Measurements from ENCODE around the gene UQCC5.

UQCC5 gene

DNA sequence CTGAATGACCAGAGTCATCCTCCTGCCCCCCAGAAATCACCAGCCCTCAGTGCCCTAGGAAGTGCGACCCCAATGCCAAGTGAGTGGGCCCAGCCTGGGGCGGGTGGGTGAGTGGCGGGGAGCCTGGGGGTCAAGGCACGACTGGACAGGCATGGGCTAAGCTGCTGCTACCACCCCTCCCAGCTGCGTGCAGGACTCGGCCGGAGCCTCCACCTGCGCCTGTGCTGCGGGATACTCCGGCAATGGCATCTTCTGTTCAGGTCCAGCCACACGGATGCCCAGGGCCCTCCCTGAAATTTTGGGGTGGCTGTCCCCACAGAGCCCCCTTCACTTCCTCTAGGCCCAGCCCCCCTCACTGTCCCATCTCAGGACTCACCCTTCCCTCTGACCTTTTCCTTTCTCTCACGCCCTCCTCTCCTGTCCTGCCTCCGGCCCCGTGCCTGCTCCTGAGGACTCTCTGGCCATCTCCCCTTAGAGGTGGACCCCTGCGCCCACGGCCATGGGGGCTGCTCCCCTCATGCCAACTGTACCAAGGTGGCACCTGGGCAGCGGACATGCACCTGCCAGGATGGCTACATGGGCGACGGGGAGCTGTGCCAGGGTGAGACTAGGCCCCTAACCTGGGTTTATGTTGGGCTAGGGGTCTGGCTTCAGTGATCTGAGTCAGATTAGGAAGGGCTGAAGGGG is 19.8 kb upstream of the UQCC5 start:
- H3K9me3 Mint-ChIP-seq: no peaks in the 10 kb centered on the region
- peaks cover 23% of the 10 kb centered on the region for H3K27me3 Mint-ChIP-seq
- H3K4me1 Mint-ChIP-seq: no peaks in the 10 kb centered on the region
- H3K36me3 Mint-ChIP-seq: no peaks in the 10 kb centered on the region
- H3K27ac Mint-ChIP-seq: no peak overlapping the region
- no peak for ATAC-seq
- no peak overlapping the region for H3K4me3 Mint-ChIP-seq

- no peak overlapping the region for H3K4me3 Mint-ChIP-seq
- H3K36me3 Mint-ChIP-seq: no peaks in the 10 kb centered on the region
- no peak overlapping the region for H3K27ac Mint-ChIP-seq
- no peak for ATAC-seq
- H3K27me3 Mint-ChIP-seq: peaks cover 17% of the 10 kb centered on the region
- H3K4me1 Mint-ChIP-seq: no peaks in the 10 kb centered on the region
- no peaks in the 10 kb centered on the region for H3K9me3 Mint-ChIP-seq
Measured at GRCh38 chr3:52517796-52518722, 18.3 kb upstream of the UQCC5 start.

- H3K36me3 Mint-ChIP-seq: no peaks in the 10 kb centered on the region
- H3K4me1 Mint-ChIP-seq: no peaks in the 10 kb centered on the region
- no peak overlapping the region for H3K4me3 Mint-ChIP-seq
- H3K27me3 Mint-ChIP-seq: peaks cover 9% of the 10 kb centered on the region
- no peak overlapping the region for H3K27ac Mint-ChIP-seq
- peak; percentile 10 for ATAC-seq
- no peaks in the 10 kb centered on the region for H3K9me3 Mint-ChIP-seq
Measured at GRCh38 chr3:52518723-52519444, 17.5 kb upstream of the UQCC5 start.

DNA sequence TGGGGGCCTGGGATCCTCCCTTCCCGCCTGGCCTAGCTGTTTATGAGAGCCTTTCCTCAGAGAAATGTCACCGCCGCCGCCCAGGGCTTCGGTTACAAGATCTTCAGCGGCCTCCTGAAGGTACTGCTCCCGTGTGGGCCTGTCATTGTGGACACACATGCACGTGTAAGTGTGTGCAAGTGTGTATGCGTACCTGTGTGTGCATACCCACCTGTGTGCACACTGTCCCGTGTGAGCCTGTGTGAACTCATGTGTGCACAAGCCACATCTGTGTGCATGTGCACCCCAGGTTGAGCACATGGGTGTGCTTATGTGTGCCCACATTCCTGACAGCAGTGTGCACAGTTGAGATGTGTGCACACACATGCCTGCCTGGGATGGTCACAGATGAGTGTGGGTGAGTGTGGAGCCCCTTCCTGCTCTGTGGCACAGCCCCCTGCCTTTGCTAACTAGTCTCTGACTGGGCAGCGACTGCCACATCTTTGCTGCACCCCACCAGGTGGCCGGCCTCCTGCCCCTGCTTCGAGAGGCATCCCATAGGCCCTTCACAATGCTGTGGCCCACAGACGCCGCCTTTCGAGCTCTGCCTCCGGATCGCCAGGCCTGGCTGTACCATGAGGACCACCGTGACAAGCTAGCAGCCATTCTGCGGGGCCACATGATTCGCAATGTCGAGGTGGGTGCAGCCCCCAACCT is 16.8 kb upstream of the UQCC5 start:
- Mint-ChIP-seq H3K4me1 (no peaks in the 10 kb centered on the region), H3K27me3 (peaks cover 8% of the 10 kb centered on the region), H3K27ac (no peak overlapping the region), H3K36me3 (no peaks in the 10 kb centered on the region), H3K4me3 (no peak overlapping the region), H3K9me3 (no peaks in the 10 kb centered on the region)
- no peak for ATAC-seq

- Mint-ChIP-seq H3K27me3 (peaks cover 8% of the 10 kb centered on the region), H3K9me3 (no peaks in the 10 kb centered on the region), H3K4me3 (no peak overlapping the region)
Measured at GRCh38 chr3:52520141-52520667, 16.2 kb upstream of the UQCC5 start.

GRCh38 chr3:52520716-52521487 is 15.5 kb upstream of the UQCC5 start:
- Mint-ChIP-seq H3K4me3 (no peak overlapping the region), H3K27me3 (peaks cover 8% of the 10 kb centered on the region), H3K4me1 (no peaks in the 10 kb centered on the region), H3K9me3 (no peaks in the 10 kb centered on the region), H3K36me3 (no peaks in the 10 kb centered on the region), H3K27ac (no peak overlapping the region)
- no peak for ATAC-seq

More at GRCh38 chr3:52520141-52520667, 16.2 kb upstream of the UQCC5 start:
- no peaks in the 10 kb centered on the region for H3K4me1 Mint-ChIP-seq
- no peak overlapping the region for H3K27ac Mint-ChIP-seq
- no peaks in the 10 kb centered on the region for H3K36me3 Mint-ChIP-seq
- ATAC-seq: no peak

- peaks cover 7% of the 10 kb centered on the region for H3K27me3 Mint-ChIP-seq
- no peak overlapping the region for H3K27ac Mint-ChIP-seq
- no peak overlapping the region for H3K4me3 Mint-ChIP-seq
- no peak for ATAC-seq
- H3K36me3 Mint-ChIP-seq: no peaks in the 10 kb centered on the region
- H3K9me3 Mint-ChIP-seq: no peaks in the 10 kb centered on the region
- H3K4me1 Mint-ChIP-seq: no peaks in the 10 kb centered on the region
Measured at GRCh38 chr3:52521488-52521824, 14.9 kb upstream of the UQCC5 start.

- ATAC-seq: no peak
- no peaks in the 10 kb centered on the region for H3K36me3 Mint-ChIP-seq
- H3K4me1 Mint-ChIP-seq: no peaks in the 10 kb centered on the region
- no peaks in the 10 kb centered on the region for H3K9me3 Mint-ChIP-seq
- peaks cover under 1% of the 10 kb centered on the region for H3K27me3 Mint-ChIP-seq
- H3K4me3 Mint-ChIP-seq: no peak overlapping the region
- H3K27ac Mint-ChIP-seq: no peak overlapping the region
Measured at GRCh38 chr3:52521881-52522650, 14.3 kb upstream of the UQCC5 start.

GRCh38 chr3:52522651-52523251 is 13.7 kb upstream of the UQCC5 start:
- no peak for ATAC-seq
- Mint-ChIP-seq H3K4me3 (no peak overlapping the region), H3K36me3 (no peaks in the 10 kb centered on the region), H3K9me3 (no peaks in the 10 kb centered on the region), H3K27me3 (no peaks in the 10 kb centered on the region), H3K27ac (no peak overlapping the region), H3K4me1 (no peaks in the 10 kb centered on the region)

GRCh38 chr3:52523386-52524257 is 12.8 kb upstream of the UQCC5 start:
- Mint-ChIP-seq H3K4me1 (no peaks in the 10 kb centered on the region), H3K36me3 (no peaks in the 10 kb centered on the region), H3K27me3 (no peaks in the 10 kb centered on the region), H3K4me3 (no peak overlapping the region), H3K27ac (no peak overlapping the region), H3K9me3 (no peaks in the 10 kb centered on the region)
- ATAC-seq: no peak

DNA sequence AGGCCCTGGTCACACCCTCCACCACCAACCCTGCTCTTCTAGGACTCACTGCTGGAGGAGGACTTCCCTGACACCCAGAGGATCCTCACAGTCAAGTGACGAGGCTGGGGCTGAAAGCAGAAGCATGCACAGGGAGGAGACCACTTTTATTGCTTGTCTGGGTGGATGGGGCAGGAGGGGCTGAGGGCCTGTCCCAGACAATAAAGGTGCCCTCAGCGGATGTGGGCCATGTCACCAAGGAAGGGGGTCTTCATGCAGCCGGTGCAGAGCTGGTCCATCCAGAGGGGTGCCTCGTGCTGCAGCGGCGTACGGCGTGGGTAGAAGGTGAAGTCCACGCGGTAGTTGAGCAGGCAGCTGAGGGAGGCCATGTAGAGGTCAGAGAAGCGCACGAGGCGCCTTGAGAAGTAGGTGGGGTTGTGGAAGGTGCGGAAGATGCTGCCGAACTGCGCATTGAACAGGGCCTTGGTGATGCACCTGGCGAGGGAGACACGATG is 12.1 kb upstream of the UQCC5 start:
- H3K4me3 Mint-ChIP-seq: no peak overlapping the region
- H3K9me3 Mint-ChIP-seq: no peaks in the 10 kb centered on the region
- no peaks in the 10 kb centered on the region for H3K27me3 Mint-ChIP-seq
- ATAC-seq: no peak
- H3K36me3 Mint-ChIP-seq: no peaks in the 10 kb centered on the region
- H3K4me1 Mint-ChIP-seq: no peaks in the 10 kb centered on the region
- no peak overlapping the region for H3K27ac Mint-ChIP-seq

GRCh38 chr3:52524752-52525679 is 11.4 kb upstream of the UQCC5 start:
- Mint-ChIP-seq H3K9me3 (no peaks in the 10 kb centered on the region), H3K4me3 (no peak overlapping the region), H3K27me3 (no peaks in the 10 kb centered on the region), H3K27ac (no peak overlapping the region), H3K36me3 (no peaks in the 10 kb centered on the region), H3K4me1 (no peaks in the 10 kb centered on the region)
- no peak for ATAC-seq

All from stimulated activated memory B cell treated with anti-CD40 and anti-IgM and Interleukin-4, amounts not matched to agents 10 μg/mL and 1 μg/mL and 100 μg/mL, for 72 hours (primary cell).